Upper lobe of left lung (tissue), 6 donors: ENCODE data around the gene USP26. TPM values are rescaled to one million over a fixed set of nuclear protein-coding genes. Genes with fewer than 3 reads are reported as not detected.
A peak's percentile ranks its signal among the peaks of the same experiment; 100 is the strongest.
"Not testable (repeated sequence)": the region's sequence is repeated elsewhere in the genome, so short reads cannot be mapped to it uniquely, and the experiment has no call there.

Experiments
- ATAC-seq, 2 donors: fragments of 200-7000 bp; cut with Tn5 transposase; one replicate each; pipeline ENCODE4 v1.9.1; 2022; ENCODE audit warnings: mild to moderate bottlenecking in 2 of 2, moderate library complexity in 2 of 2; ENCODE audit not compliant: low FRiP score in 2 of 2
- DNase-seq, 2 donors: peaks; one replicate each; pipeline ENCODE4 v3.0.0-alpha.2; 2019 to 2020
- H3K27ac ChIP-seq, 4 donors: fragments of 200-600 bp; sonication (generic); one replicate each; pipeline ENCODE4 v1.5.1; 2016 to 2019
- H3K27me3 ChIP-seq, 4 donors: fragments of 200-600 bp; sonication (generic); one replicate each; pipeline ENCODE4 v1.5.1; 2017 to 2019
- H3K36me3 ChIP-seq, 4 donors: fragments of 200-600 bp; sonication (generic); one replicate each; pipeline ENCODE4 v1.5.1; 2016 to 2019
- H3K4me1 ChIP-seq, 4 donors: fragments of 200-600 bp; sonication (generic); one replicate each; pipeline ENCODE4 v1.5.1; 2018 to 2019
- H3K4me3 ChIP-seq, 4 donors: fragments of 200-600 bp; sonication (generic); one replicate each; pipeline ENCODE4 v1.5.1; 2017 to 2019; ENCODE audit warnings: mild to moderate bottlenecking in 2 of 4, moderate library complexity in 1 of 4
- H3K9me3 ChIP-seq, 4 donors: fragments of 200-600 bp; sonication (generic); one replicate each; pipeline ENCODE4 v1.5.1; 2018 to 2019
- EP300 ChIP-seq, 4 donors: sonication (generic); formaldehyde crosslinking; IDR thresholded peaks; one replicate each; pipeline ENCODE4 v1.5.1; 2017; ENCODE audit warnings: antibody characterized with exemption in 4 of 4, control low read depth in 2 of 4
- POLR2A ChIP-seq, 4 donors: fragments of 450-650 bp; IDR thresholded peaks; one replicate each; pipeline ENCODE4 v1.5.1; 2016 to 2017; ENCODE audit warnings: antibody characterized with exemption in 4 of 4, mild to moderate bottlenecking in 2 of 4
- POLR2AphosphoS5 ChIP-seq, 2 donors: sonication (generic); formaldehyde crosslinking; IDR thresholded peaks; one replicate each; pipeline ENCODE4 v1.5.1; 2017; ENCODE audit warnings: antibody characterized with exemption in 2 of 2
- WGBS, 2 donors: methylation state at CpG; one replicate each; pipeline ENCODE4 v1.1.5; 2017 to 2018; 5-methylcytosine and 5-hydroxymethylcytosine counted together
- total RNA-seq, 6 donors: library from RNA; depleted of rRNA in 4 of 6; stranded (reverse); fragments of >200 nt in 4 of 6; gene quantifications; one replicate each; pipeline versions ENCODE4 v1.1.0 to v1.2.1, GENCODE V29; 2016 to 2021
- TF ChIP-seq, protein P1 (sequence below), 6 experiments: fragments of 450-650 bp in 4 of 6; fragments of 200-600 bp in 2 of 6; sonication (generic) in 2 of 6; IDR thresholded peaks; one replicate each; pipeline ENCODE4 v1.5.1; 2016 to 2019; ENCODE audit warnings: antibody characterized with exemption in 6 of 6
- donor health status: DM: no; HTN: no; CAD: no; lungs with moderate emphysema.
- donor health status: DM: no; HTN: yes; CAD: no; lungs with severe emphysema.

The USP26 gene
- total RNA-seq, 6 donors from 2014 or later: not detected

DNA sequence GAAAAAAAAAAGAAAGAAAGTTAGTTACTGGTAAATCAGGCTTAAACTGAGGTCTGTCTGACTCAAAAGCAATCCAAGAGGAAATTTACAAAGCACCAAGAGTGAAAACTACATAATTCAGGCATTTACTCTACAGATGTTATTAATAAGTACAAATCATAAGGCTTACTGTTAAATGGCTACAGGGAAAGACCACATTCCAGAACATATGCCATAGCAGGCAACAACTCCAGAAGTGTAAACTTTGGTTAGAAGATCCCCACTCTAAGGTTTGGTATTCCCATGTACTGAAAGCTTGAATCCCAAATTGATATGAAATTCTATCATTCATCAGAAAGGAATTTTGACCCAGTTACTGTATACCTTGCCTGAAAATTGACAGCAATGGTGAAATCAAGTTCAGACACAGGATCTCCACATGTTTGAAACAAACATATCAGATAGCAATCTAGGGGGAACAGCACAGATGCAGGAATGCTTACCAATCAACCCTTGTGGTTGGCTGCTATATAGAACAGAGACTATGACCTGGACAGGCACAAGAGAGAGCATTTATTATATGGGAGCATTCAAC lies 6.6 kb downstream of the USP26 start:
- ATAC-seq (no peak), DNase-seq (no peak)
- Histone ChIP-seq H3K27me3 (no peaks in the 10 kb centered on the region), H3K9me3 (no peaks in the 10 kb centered on the region), H3K36me3 (no peaks in the 10 kb centered on the region), H3K27ac (no peak overlapping the region), H3K4me1 (no peaks in the 10 kb centered on the region), H3K4me3 (no peak overlapping the region)
- TF ChIP-seq EP300 (IDR thresholded peaks at IDR 0.05) (no peak), POLR2A (IDR thresholded peaks at IDR 0.05) (no peak), POLR2AphosphoS5 (IDR thresholded peaks at IDR 0.05) (no peak)
- TF ChIP-seq, protein P1, sequence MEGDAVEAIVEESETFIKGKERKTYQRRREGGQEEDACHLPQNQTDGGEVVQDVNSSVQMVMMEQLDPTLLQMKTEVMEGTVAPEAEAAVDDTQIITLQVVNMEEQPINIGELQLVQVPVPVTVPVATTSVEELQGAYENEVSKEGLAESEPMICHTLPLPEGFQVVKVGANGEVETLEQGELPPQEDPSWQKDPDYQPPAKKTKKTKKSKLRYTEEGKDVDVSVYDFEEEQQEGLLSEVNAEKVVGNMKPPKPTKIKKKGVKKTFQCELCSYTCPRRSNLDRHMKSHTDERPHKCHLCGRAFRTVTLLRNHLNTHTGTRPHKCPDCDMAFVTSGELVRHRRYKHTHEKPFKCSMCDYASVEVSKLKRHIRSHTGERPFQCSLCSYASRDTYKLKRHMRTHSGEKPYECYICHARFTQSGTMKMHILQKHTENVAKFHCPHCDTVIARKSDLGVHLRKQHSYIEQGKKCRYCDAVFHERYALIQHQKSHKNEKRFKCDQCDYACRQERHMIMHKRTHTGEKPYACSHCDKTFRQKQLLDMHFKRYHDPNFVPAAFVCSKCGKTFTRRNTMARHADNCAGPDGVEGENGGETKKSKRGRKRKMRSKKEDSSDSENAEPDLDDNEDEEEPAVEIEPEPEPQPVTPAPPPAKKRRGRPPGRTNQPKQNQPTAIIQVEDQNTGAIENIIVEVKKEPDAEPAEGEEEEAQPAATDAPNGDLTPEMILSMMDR (IDR thresholded peaks at IDR 0.05): no peak

DNA sequence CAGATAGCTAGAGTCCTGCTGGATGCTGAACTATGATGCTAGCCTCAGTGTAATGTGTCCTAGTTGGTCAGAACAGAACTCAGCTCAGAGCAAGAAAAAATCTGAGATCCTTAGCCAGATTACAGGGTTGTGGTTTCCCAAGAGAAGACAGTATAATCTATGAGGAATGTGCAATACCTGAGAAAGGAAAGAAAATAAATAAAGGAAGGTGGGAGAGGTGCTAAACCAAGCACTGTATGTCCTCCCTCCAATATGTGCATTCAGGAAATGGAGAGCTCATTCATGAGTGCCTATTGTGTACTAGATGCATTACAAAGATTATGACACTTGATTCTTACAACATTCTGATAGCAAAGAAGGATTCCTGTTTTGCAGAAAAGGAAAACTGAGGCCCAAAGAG lies 7.5 kb downstream of the USP26 start:
- no peak overlapping the region for H3K4me3 ChIP-seq
- no peak overlapping the region for H3K27ac ChIP-seq
- no peaks in the 10 kb centered on the region for H3K36me3 ChIP-seq
- H3K4me1 ChIP-seq: no peaks in the 10 kb centered on the region
- no peaks in the 10 kb centered on the region for H3K27me3 ChIP-seq
- H3K9me3 ChIP-seq: no peaks in the 10 kb centered on the region
- ATAC-seq (no peak), DNase-seq (no peak)
- TF ChIP-seq EP300 (IDR thresholded peaks at IDR 0.05) (no peak), POLR2AphosphoS5 (IDR thresholded peaks at IDR 0.05) (no peak), POLR2A (IDR thresholded peaks at IDR 0.05) (no peak)
- TF ChIP-seq, protein P1 (IDR thresholded peaks at IDR 0.05): no peak

DNA sequence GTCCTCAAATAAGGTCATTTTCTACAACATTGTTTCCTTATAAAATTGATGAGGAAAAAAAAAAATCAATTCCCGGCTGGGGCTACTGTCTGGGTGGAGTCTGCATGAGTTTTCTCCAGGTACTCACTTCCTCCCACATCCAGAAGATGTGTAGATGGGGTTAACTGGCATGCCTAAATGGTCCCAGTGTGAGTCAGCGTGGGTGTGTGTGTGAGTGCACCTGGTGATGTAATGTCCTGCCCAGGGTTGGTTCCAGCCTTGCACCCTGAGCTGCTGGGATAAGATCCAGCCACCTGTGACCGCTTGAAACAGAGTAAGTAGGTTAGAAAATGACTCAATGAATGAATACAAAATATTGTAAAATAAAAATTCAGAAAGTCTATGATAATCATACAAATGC lies 11.1 kb downstream of the USP26 start:
- Histone ChIP-seq H3K27ac (no peak overlapping the region), H3K4me1 (no peaks in the 10 kb centered on the region), H3K4me3 (no peak overlapping the region), H3K9me3 (no peaks in the 10 kb centered on the region), H3K36me3 (no peaks in the 10 kb centered on the region), H3K27me3 (no peaks in the 10 kb centered on the region)
- ATAC-seq: no peak
- 55 to 61% methylated on average over 3 of the region's 3 CpGs for WGBS, 2 donors
- DNase-seq: peak in 1 of 2 donors; percentile 28
- TF ChIP-seq POLR2AphosphoS5 (IDR thresholded peaks at IDR 0.05): no peak

DNA sequence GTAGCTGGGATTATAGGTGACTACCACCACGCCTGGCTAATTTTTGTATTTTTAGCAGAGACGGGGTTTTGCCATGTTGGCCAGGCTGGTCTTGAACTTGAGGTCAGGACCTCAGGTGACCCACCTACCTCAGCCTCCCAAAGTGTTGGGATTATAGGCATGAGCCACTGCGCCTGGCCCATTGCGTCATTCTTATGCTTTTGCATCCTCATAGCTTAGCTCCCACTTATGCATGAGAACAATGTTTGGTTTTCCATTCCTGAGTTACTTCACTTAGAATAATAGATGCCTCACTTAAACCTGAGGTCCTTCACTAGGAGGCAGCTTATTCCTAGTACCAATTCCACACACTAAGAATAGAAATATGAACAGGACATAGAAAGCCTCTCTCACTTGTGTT lies 11.9 kb downstream of the USP26 start:
- H3K27me3 ChIP-seq, H3K27ac ChIP-seq: not testable (repeated sequence)

DNA sequence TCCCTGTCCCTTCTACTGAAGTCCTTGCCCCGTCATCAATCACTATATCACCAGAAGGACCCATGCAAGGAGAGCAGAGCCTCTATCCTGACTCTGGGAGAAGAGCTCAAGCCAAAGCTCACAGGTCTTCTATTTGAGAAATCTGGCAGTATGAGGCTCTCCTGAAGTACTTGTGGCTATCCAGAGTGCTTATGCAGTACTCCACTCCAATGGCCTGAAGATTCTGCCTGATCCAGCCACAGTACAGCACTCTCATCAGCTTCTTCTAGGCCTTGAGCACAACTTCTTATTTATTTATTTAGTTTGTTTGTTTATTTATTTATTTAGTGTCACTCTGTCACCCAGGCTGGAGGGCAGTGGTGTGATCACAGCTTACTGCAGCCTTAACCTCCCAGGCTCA lies 13.0 kb downstream of the USP26 start:
- Histone ChIP-seq H3K4me1 (no peaks in the 10 kb centered on the region), H3K27ac (no peak overlapping the region), H3K27me3 (no peaks in the 10 kb centered on the region), H3K36me3 (no peaks in the 10 kb centered on the region), H3K4me3 (no peak overlapping the region), H3K9me3 (no peaks in the 10 kb centered on the region)
- 67 to 93% methylated on average over 1 of the region's 1 CpG for WGBS, 2 donors
- DNase-seq (no peak), ATAC-seq (peak in 1 of 2 donors; percentile 34)
- TF ChIP-seq EP300 (IDR thresholded peaks at IDR 0.05) (no peak), POLR2AphosphoS5 (IDR thresholded peaks at IDR 0.05) (no peak)
- TF ChIP-seq, protein P1 (IDR thresholded peaks at IDR 0.05): no peak

More for the DNA sequence above, 11.9 kb downstream of the USP26 start:
- not testable (repeated sequence) for H3K4me1 ChIP-seq, H3K4me3 ChIP-seq, H3K36me3 ChIP-seq, ATAC-seq, DNase-seq, H3K9me3 ChIP-seq
- 78% methylated on average over 4 of the region's 4 CpGs; no CpG with 5 or more reads in 1 of the 2 donors for WGBS, 2 donors

DNA sequence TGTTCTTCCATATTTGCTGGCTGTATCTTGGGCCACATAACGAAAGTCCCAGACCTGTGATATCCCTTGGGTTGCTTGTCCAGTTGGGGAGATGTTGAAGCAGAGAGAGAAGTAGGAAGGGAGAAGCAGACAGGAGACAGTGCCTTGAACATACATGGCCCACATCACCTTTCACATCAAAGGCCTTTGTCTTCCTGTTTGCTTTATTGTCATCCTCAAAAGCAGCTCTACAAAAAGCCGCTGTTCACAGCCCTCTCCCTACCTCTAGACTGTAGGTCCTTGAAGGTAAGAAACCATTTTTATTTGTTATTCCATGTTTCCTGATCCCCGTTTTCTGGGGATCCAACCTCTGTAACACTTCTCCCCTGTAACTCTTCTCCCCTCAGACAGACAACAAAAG lies 14.9 kb downstream of the USP26 start:
- no peak for ATAC-seq
- no peaks in the 10 kb centered on the region for H3K4me1 ChIP-seq
- no peak overlapping the region for H3K4me3 ChIP-seq
- TF ChIP-seq POLR2AphosphoS5 (IDR thresholded peaks at IDR 0.05) (no peak), EP300 (IDR thresholded peaks at IDR 0.05) (no peak), POLR2A (IDR thresholded peaks at IDR 0.05) (no peak)
- TF ChIP-seq, protein P1 (IDR thresholded peaks at IDR 0.05): no peak
- no peaks in the 10 kb centered on the region for H3K27me3 ChIP-seq
- H3K27ac ChIP-seq: no peak overlapping the region
- 59 to 87% methylated on average over 3 of the region's 3 CpGs for WGBS, 2 donors
- no peaks in the 10 kb centered on the region for H3K36me3 ChIP-seq
- H3K9me3 ChIP-seq: no peaks in the 10 kb centered on the region
- DNase-seq: no peak

DNA sequence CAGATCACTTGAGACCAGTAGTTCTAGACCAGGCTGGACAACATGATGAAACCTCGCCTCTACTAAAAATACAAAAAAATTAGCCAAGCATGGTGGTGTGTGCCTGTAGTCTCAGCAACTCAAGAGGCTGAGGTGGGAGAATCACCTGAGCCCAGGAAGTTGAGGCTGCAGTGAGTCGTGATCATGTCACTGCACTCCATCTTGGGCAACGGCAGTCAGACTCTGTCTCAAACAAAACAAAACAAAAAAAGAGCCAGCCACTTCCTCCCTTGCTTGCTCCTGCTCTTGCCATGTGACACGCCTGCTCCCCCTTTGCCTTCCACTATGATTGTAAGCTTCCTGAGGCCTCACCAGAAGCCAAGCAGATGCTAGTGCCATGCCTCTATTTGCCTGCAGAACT lies 19.1 kb downstream of the USP26 start:
- WGBS, 2 donors: 85 to 93% methylated on average over 4 of the region's 4 CpGs
- H3K27ac ChIP-seq, H3K27me3 ChIP-seq, ATAC-seq, H3K4me1 ChIP-seq, H3K4me3 ChIP-seq, DNase-seq, H3K9me3 ChIP-seq, H3K36me3 ChIP-seq: not testable (repeated sequence)
